Right lobe of liver (tissue), 4 donors: ENCODE measurements around the gene ELMO1.

Experiments used
- CTCF ChIP-seq, 4 donors: fragments of 200-600 bp in 3 of 4; fragments of 450-650 bp in 1 of 4; IDR thresholded peaks; one replicate each; pipeline versions ENCODE4 v1.5.1 to v1.8.0; 2016 to 2022; ENCODE audit warnings: antibody characterized with exemption in 4 of 4, mild to moderate bottlenecking in 2 of 4
- POLR2A ChIP-seq: fragments of 450-650 bp; IDR thresholded peaks from one replicate; pipeline ENCODE4 v1.6.1; 2017; ENCODE audit warnings: antibody characterized with exemption, mild to moderate bottlenecking
- donor health status: DM: no; HTN: no; CAD: no.
- donor health status: DM: no; HTN: no; CAD: no.
- donor health status: DM: no; HTN: yes; CAD: no.

- TF ChIP-seq CTCF (IDR thresholded peaks at IDR 0.05) (no peak), POLR2A (no peak)
These were observed 45.1 kb upstream of the ELMO1 start for GRCh38 chr7:37493810-37494209.
